Myocyte (in vitro differentiated cells): Measurements from ENCODE around the gene SOBP. TPM values are rescaled to one million over a fixed set of nuclear protein-coding genes. Genes with fewer than 3 reads are reported as not detected.
"Not testable (repeated sequence)": the region's sequence is repeated elsewhere in the genome, so short reads cannot be mapped to it uniquely, and the experiment has no call there.

Experiments
- DNase-seq: peaks from one replicate; pipeline ENCODE4 v3.0.0-alpha.2; 2012; ENCODE audit warnings: low read depth
- total RNA-seq: library from RNA; depleted of rRNA; stranded (reverse); fragments of >200 nt; gene quantifications from 2 replicates; pipeline ENCODE4 v1.2.3, GENCODE V29; 2014

Gene SOBP
- total RNA-seq, 1 donor from 2014 or later, result 0.21 TPM

- peak; percentile 23 for DNase-seq
Measured at GRCh38 chr6:107488875-107489635, 862 bp upstream of the SOBP start.

DNA sequence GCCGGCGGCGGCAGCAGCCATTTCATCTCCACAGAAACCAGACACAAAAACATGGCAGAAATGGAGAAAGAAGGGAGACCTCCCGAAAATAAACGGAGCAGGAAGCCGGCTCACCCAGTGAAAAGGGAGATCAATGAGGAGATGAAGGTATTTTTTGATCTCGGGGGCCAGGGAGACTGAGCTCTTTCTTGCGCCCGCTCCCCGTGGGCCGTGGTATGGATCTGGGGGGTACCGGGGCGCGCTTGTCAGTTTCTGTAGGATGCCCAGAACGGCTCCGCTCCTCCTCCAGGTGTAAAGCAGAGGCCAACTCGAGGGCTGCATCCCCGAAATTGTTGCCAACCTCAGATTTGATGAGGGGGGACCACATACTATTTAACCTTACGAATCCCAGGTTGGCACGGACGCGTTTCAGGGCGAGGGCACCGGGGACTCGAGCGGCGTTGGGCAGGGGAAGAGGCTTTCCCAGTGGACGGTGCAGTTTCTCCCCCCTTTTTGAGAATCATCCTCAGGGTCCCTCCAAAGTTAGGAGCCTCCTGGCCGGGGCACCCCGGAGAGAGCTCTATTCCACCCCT is 735 bp downstream of the SOBP start:
- no peak for DNase-seq

DNA sequence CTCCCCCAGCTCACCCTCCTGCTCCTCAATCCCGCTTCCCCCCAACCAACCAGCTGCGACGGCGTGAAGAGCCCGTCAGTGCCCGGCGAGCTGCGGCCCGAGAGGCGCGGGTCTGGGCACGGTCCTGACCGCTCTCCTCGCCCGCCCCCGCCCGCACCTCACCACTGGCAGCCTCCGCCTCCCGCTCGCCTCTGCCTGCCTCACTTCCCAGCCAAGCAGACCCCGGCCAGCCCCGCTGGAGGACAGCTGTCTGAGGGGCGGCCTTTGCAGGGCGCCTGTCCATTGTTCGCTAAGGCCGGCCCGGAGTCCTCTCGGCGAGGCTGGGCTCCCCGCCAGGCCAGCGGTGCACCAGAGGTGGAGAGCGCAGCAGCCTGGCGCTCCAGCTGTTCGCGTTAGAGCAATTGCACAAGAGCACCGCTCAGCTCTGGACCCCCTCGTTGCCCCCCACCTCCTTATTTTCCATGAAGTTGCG is 1.3 kb downstream of the SOBP start:
- no peak for DNase-seq

- DNase-seq, result peak; percentile 52
Measured at GRCh38 chr6:107491760-107492660, 2.1 kb downstream of the SOBP start.

- peak; percentile 46 for DNase-seq
Measured at GRCh38 chr6:107493158-107494057, 3.5 kb downstream of the SOBP start.

- no peak for DNase-seq
Measured at GRCh38 chr6:107495196-107495643, 5.3 kb downstream of the SOBP start.

DNA sequence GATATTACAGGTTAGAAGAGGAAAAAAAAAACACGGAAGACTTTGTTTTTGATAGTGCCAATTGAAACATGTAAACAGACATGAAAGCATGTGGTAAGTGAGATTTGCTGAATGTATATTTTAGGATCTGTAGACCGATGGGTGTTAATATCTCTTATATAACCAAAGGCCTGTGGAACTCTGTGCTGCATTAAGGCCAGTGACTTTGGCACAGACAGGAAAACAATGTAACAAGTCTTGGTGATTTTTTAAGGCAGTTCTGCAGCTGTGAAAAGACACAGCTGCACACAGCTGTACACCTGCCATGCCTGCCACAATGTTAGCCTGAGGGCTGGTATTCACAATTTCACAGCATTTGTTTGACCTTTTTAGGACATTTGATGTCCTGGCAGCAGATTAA is 6.1 kb downstream of the SOBP start:
- no peak for DNase-seq

DNA sequence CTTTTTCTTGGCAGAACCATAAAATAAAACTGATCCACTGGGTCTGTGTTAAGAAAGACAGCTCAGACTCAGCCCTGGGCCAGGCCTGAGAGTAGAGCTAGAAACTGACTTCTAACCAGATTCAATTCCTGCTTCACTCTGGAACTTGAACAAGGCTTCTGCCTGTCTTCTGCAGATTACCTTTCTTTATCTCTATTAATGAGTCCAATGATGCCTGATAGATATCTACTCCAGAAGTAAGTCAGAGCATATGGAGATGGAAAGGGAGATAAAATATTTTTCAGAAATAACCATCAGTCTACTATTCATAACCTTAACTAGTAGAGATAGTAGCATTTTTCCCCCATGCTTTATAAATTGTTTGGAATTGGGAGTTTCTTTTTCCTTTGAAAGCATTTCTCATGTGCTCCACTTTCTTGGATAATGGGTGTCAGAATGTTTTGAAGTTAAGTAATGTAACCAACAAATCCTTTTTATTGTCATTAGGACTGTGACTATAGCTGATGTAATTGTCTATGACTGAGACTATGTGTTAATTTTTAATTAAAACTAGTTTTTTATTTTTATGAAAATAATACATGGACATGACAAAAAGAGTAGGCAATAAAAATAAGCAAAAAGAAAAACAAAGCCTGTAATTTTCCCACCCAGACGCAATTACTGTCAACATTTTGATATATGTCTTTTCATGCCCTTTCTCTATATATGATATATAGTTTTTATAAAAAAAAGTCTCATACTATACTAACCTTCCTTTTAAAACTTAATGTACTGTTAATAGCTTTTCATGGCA is 7.2 kb downstream of the SOBP start:
- DNase-seq, result no peak

DNA sequence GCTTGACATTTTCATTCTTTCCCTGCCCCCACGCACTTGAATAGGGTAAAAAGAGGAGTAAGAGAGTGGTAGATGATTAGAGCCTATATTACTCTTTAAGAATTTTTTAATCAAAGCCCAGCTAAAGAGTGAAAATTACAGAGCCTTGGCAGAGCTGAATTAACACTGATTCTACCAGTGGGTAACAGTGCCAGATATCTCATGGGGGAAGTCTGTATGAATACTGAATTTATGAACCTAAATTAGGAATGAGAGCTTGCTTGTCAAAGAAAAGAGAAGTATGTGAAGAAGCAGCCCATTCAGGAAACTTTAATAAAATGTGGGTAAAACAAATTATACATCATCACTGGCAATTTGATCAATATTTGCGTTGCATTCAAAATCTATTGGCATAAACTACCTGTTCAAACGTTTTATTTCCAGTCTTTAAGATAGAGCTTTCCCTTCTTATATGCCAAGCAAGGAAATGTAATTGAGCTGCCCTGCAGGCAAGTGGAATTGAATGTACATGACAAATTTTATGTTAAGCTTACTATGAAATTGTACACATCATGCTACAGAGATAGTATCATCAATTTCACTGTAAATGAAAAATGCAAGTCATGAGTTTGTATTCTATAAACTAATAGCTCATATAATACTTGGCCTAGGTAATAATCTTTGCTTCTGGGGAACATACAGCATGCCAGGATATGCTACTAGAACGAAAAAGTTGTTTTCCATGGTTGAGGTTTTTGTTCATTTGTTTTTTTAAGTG is 14.5 kb downstream of the SOBP start:
- DNase-seq, result no peak

- no peak for DNase-seq
Measured at GRCh38 chr6:107506145-107506544, 16.2 kb downstream of the SOBP start.

DNA sequence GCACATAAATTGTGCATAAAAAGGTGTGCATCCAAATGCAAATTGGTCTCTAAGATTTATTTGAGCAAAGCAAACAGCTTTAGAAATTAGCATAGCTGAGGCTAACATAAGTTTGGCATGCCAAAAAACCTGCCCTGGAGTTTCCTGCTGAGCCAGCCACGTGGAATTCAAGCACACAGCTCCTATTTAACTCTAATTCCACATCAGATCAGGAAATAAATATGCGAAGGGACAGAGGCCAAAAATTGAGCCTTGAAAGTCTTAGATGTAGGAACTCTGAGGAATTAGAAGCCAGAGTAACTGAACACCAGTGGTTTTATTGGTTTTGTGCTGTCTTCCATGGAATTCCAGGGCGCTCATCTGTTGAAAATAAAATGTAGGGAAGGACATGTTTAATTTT is 19.6 kb downstream of the SOBP start:
- DNase-seq, result peak; percentile 14

GRCh38 chr6:107510108-107510507 is 20.2 kb downstream of the SOBP start:
- DNase-seq, result no peak

- DNase-seq, result no peak
Measured at GRCh38 chr6:107511511-107511993, 21.6 kb downstream of the SOBP start.

DNA sequence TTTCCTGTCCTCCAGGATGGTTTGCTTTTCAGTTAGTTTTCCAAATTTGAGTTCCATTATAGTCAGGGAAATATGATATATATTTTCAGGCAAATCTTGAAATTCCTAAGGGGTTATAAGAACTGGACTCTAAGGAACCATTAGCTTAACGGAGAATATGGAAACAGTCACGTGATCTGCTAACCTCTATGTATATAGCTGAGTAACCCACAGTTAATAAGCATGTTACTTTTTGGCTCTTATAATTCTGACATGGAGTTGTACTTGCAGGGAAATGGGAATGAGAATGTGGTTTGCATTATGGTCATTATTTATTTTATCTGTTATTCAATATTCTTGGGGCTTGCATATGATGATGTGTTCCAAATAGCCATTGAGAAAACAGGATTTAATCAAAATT is 23.3 kb downstream of the SOBP start:
- DNase-seq, result no peak

GRCh38 chr6:107515955-107516354 is 26.0 kb downstream of the SOBP start:
- no peak for DNase-seq

GRCh38 chr6:107517274-107517673 is 27.4 kb downstream of the SOBP start:
- no peak for DNase-seq

DNA sequence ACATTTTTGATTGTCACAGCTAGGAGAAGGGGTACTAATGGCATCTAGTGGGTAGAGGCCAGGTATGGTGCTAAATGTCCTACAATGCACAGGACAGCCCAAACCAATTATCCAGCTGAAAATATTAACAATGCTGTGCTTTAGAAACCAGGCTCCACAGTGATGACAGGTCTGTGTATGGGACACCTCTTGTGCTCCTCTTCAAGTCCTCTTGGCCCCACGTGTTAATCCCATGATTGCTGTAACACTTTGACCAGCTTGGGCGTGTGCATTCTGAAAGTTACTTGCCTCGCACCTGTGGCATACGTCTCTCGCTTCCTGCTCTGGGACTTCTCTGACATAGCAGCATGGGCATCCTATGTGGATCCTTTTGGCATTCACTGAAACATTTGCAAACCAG is 29.3 kb downstream of the SOBP start:
- not testable (repeated sequence) for DNase-seq

DNA sequence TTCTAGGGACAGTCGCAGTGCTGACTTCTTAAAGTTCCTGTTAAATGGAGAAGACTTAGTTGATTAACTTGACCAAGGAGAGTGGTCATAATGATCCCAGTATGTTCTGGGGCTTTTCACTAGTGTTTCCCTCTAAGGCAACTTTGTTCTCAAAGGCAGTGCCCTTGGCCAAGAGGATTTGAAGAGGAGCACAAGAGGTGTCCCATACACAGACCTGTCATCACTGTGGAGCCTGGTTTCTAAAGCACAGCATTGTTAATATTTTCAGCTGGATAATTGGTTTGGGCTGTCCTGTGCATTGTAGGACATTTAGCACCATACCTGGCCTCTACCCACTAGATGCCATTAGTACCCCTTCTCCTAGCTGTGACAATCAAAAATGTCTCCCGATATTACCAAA is 30.8 kb downstream of the SOBP start:
- DNase-seq, result not testable (repeated sequence)
